GM12878 (cell line): ENCODE results near the gene ZNF668. TPM values are rescaled to one million over a fixed set of nuclear protein-coding genes. Genes with fewer than 3 reads are reported as not detected.

Source experiments
- ASH2L ChIP-seq: fragments of 300-600, 200-600 bp; sonication (generic); IDR thresholded peaks from 2 replicates; pipeline ENCODE4 v1.6.1; 2017; ENCODE audit warnings: low read depth, mild to moderate bottlenecking, borderline replicate concordance
- CHD1 ChIP-seq: IDR thresholded peaks from 2 replicates; pipeline ENCODE4 v1.6.1; 2012; ENCODE audit warnings: low read depth, low read length, improper control_type of control experiment
- CREB1 ChIP-seq: IDR thresholded peaks from 2 replicates; pipeline ENCODE4 v1.6.1; 2012; ENCODE audit warnings: low read depth, mild to moderate bottlenecking, inconsistent platforms
- E2F8 ChIP-seq: fragments of 450-650 bp; IDR thresholded peaks from 2 replicates; pipeline ENCODE4 v1.6.1; 2018; ENCODE audit warnings: mild to moderate bottlenecking, low read depth, moderate library complexity; ENCODE audit not compliant: partially characterized antibody
- EED ChIP-seq: sonication (generic); IDR thresholded peaks from 2 replicates; pipeline ENCODE4 v1.6.1; 2016; ENCODE audit warnings: antibody characterized with exemption, low read depth
- EP300 ChIP-seq, 2 experiments: fragments of 150-350 bp in 1 of 2; IDR thresholded peaks; 2 replicates each; pipeline ENCODE4 v1.6.1; 2011 to 2012; ENCODE audit warnings: low read depth in 2 of 2, low read length in 2 of 2, borderline replicate concordance in 1 of 2, improper control_type of control experiment in 1 of 2, inconsistent platforms in 1 of 2; ENCODE audit not compliant: control insufficient read depth in 1 of 2
- EZH2 ChIP-seq: IDR thresholded peaks from 2 replicates; pipeline ENCODE4 v1.6.1; 2012; ENCODE audit warnings: low read depth, mild to moderate bottlenecking, control low read depth, inconsistent platforms, low read length, borderline replicate concordance; ENCODE audit not compliant: control insufficient read depth
- FOXK2 ChIP-seq: fragments of 450-650 bp; IDR thresholded peaks from 2 replicates; pipeline ENCODE4 v1.6.1; 2017; ENCODE audit warnings: mild to moderate bottlenecking, moderate library complexity
- HCFC1 ChIP-seq: fragments of 150-350 bp; IDR thresholded peaks from 2 replicates; pipeline ENCODE4 v1.6.1; 2014; ENCODE audit warnings: low read length
- HDGF ChIP-seq: fragments of 450-650 bp; IDR thresholded peaks from 2 replicates; pipeline ENCODE4 v1.6.1; 2016; ENCODE audit warnings: antibody characterized with exemption
- MEF2B ChIP-seq: fragments of 450-650 bp; IDR thresholded peaks from 2 replicates; pipeline ENCODE4 v1.6.1; 2018; ENCODE audit warnings: mild to moderate bottlenecking, moderate library complexity; ENCODE audit not compliant: partially characterized antibody, poor library complexity, severe bottlenecking
- MXI1 ChIP-seq: fragments of 150-350 bp; IDR thresholded peaks from 2 replicates; pipeline ENCODE4 v1.6.1; 2011; ENCODE audit warnings: low read depth, mild to moderate bottlenecking, inconsistent platforms, low read length, improper control_type of control experiment
- NFYA ChIP-seq: IDR thresholded peaks from 2 replicates; pipeline ENCODE4 v1.6.1; 2011; ENCODE audit warnings: low read depth, mild to moderate bottlenecking, low read length, improper control_type of control experiment, borderline replicate concordance
- POLR2AphosphoS5 ChIP-seq: IDR thresholded peaks from 2 replicates; pipeline ENCODE4 v1.6.1; 2011; ENCODE audit warnings: mild to moderate bottlenecking, low read length, inconsistent platforms
- RUNX3 ChIP-seq: IDR thresholded peaks from 2 replicates; pipeline ENCODE4 v1.6.1; 2012; ENCODE audit warnings: low read length, inconsistent platforms
- SPI1 ChIP-seq: IDR thresholded peaks from 2 replicates; pipeline ENCODE4 v1.6.1; 2011; ENCODE audit warnings: low read depth, mild to moderate bottlenecking, low read length, moderate library complexity, borderline replicate concordance; ENCODE audit not compliant: insufficient read depth
- SREBF1 ChIP-seq: IDR thresholded peaks from 2 replicates; pipeline ENCODE4 v1.6.1; 2012; ENCODE audit warnings: mild to moderate bottlenecking, low read length
- TCF3 ChIP-seq: IDR thresholded peaks from 2 replicates; pipeline ENCODE4 v1.6.1; 2012; ENCODE audit warnings: low read depth, mild to moderate bottlenecking, low read length, borderline replicate concordance; ENCODE audit not compliant: insufficient read depth
- ZNF622 ChIP-seq: fragments of 450-650 bp; IDR thresholded peaks from 2 replicates; pipeline ENCODE4 v1.6.1; 2017; ENCODE audit warnings: mild to moderate bottlenecking, inconsistent platforms
- polyA plus RNA-seq, 11 experiments: library from polyadenylated mRNA; depleted of rRNA in 4 of 11; unstranded in 6 of 11; stranded (reverse) in 5 of 11; fragments of >200 nt; fragmentation: Nextera tagmentation in 4 of 11; fragmentation: Illumina TruSeq in 1 of 11; extraction: Ambion mirVana in 4 of 11; extraction: Trizol in 1 of 11; gene quantifications; 1 replicate in 1 of 11; 2 replicates in 10 of 11; pipeline versions ENCODE4 v1.2.1 to v1.2.3, GENCODE V29; 2011 to 2016; ENCODE audit warnings: inconsistent platforms in 2 of 11, missing spikeins in 2 of 11, low read depth in 1 of 11
- total RNA-seq, 4 experiments: library from RNA; depleted of rRNA in 3 of 4; stranded (reverse); fragments of >200 nt in 3 of 4; fragmentation: Illumina TruSeq in 1 of 4; extraction: Trizol in 1 of 4; gene quantifications; 2 replicates each; pipeline versions ENCODE4 v1.2.1 to v1.2.3, GENCODE V29; 2013 to 2021
- TF ChIP-seq, protein P1 (sequence below): fragments of 450-650 bp; IDR thresholded peaks from 2 replicates; pipeline ENCODE4 v1.6.1; 2017; ENCODE audit warnings: mild to moderate bottlenecking, low read depth, inconsistent platforms; ENCODE audit not compliant: poor library complexity, severe bottlenecking
- TF ChIP-seq, protein P2 (sequence below): fragments of 450-650 bp; formaldehyde crosslinking; IDR thresholded peaks from 2 replicates; pipeline ENCODE4 v1.5.0; 2022; ENCODE audit warnings: mild to moderate bottlenecking, missing genetic modification characterization

ZNF668 gene
- total and polyA plus RNA-seq, 10 of the 15 experiments (the other 5 are each of a cell fraction or from before 2014, with no cell fraction given): 0.05 to 20.7 (median 10.0) TPM; not detected in 1

- TF ChIP-seq CHD1 (no peak), ZNF622 (no peak), EZH2 (no peak), MXI1 (no peak; the same call in none of the 2 replicates), HCFC1 (peak; percentile 51), FOXK2 (no peak), HDGF (no peak), SREBF1 (no peak), MEF2B (no peak), NFYA (no peak), CREB1 (0 out of 2 replicates have a peak, but pooled peaks have one; percentile 18), E2F8 (no peak), ASH2L (peak; percentile 78; the same call in 1 of the 2 replicates), RUNX3 (peak; percentile 76), EP300 (IDR thresholded peaks at IDR 0.05; ENCODE audit: borderline replicate concordance in 1 of 2, control insufficient read depth in 1 of 2, low read depth in 2 of 2, low read length in 2 of 2) (peak in 1 of 2 experiments; percentile 22; a peak in 1 of 4 replicates), POLR2AphosphoS5 (peak; percentile 36; the same call in 1 of the 2 replicates), TCF3 (0 out of 2 replicates have a peak, but pooled peaks have one; percentile 37), SPI1 (peak; percentile 57; the same call in 1 of the 2 replicates), EED (peak; percentile 75)
- TF ChIP-seq, protein P1, sequence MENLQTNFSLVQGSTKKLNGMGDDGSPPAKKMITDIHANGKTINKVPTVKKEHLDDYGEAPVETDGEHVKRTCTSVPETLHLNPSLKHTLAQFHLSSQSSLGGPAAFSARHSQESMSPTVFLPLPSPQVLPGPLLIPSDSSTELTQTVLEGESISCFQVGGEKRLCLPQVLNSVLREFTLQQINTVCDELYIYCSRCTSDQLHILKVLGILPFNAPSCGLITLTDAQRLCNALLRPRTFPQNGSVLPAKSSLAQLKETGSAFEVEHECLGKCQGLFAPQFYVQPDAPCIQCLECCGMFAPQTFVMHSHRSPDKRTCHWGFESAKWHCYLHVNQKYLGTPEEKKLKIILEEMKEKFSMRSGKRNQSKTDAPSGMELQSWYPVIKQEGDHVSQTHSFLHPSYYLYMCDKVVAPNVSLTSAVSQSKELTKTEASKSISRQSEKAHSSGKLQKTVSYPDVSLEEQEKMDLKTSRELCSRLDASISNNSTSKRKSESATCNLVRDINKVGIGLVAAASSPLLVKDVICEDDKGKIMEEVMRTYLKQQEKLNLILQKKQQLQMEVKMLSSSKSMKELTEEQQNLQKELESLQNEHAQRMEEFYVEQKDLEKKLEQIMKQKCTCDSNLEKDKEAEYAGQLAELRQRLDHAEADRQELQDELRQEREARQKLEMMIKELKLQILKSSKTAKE: no peak
- TF ChIP-seq, protein P2, sequence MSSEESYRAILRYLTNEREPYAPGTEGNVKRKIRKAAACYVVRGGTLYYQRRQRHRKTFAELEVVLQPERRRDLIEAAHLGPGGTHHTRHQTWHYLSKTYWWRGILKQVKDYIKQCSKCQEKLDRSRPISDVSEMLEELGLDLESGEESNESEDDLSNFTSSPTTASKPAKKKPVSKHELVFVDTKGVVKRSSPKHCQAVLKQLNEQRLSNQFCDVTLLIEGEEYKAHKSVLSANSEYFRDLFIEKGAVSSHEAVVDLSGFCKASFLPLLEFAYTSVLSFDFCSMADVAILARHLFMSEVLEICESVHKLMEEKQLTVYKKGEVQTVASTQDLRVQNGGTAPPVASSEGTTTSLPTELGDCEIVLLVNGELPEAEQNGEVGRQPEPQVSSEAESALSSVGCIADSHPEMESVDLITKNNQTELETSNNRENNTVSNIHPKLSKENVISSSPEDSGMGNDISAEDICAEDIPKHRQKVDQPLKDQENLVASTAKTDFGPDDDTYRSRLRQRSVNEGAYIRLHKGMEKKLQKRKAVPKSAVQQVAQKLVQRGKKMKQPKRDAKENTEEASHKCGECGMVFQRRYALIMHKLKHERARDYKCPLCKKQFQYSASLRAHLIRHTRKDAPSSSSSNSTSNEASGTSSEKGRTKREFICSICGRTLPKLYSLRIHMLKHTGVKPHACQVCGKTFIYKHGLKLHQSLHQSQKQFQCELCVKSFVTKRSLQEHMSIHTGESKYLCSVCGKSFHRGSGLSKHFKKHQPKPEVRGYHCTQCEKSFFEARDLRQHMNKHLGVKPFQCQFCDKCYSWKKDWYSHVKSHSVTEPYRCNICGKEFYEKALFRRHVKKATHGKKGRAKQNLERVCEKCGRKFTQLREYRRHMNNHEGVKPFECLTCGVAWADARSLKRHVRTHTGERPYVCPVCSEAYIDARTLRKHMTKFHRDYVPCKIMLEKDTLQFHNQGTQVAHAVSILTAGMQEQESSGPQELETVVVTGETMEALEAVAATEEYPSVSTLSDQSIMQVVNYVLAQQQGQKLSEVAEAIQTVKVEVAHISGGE: 0 out of 2 replicates have a peak, but pooled peaks have one; percentile 15
These were observed 684 bp downstream of the ZNF668 start (continued) for GRCh38 chr16:31073142-31073969.
